HG03025 (cell line): Measurements from ENCODE around the gene PPP1R10.

Source experiments
- ATAC-seq: cut with Tn5 transposase; IDR thresholded peaks from one replicate; pipeline ENCODE4 v1.9.1; 2021; ENCODE audit warnings: mild to moderate bottlenecking, moderate library complexity; ENCODE audit not compliant: unreplicated experiment, low FRiP score

PPP1R10 gene

DNA sequence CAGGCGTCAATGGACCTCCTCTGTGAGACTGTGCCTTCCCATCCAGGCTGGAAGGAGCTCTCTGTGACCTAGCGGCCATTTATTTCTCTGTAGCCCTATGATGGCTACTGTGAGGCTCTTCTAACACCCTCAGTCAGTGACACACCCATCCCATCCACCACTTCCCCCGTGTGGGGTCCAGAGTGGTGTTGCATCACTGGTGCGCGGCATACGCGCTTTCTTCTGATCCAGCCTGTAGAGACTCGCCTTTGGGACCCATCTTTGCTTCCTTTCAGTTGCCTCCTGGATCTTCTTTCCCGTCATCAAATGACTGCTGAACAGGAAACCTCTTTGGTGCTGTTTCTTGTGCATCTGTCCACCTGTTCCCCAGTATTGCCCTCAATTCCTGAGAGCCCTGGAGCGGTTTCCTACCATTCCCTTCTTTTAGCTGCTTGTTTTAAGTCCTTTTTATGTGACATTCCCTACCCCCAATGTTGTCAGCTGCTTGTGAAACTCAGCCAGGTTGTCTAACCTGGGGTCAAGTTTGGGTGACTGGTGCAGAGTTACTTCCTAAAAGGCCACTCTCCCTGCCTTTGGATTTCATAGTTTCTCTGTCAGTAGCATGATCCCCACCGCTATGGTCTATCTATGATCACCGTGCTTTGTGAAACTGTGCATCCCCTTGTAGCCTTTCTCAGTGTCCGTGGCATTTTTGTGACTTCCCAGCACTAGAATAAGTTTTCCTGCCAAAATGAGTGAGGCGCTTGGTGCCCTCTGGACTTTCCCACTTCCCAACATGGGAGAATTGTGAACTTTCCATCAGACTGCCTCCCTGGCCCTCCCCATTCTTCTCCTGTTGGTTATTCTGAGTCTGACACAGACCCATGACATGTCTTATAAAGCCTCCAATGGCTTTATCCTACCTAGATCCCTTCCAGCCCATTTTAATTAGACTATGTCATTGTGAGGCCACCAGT lies 54.3 kb downstream of the PPP1R10 start:
- ATAC-seq = no peak

DNA sequence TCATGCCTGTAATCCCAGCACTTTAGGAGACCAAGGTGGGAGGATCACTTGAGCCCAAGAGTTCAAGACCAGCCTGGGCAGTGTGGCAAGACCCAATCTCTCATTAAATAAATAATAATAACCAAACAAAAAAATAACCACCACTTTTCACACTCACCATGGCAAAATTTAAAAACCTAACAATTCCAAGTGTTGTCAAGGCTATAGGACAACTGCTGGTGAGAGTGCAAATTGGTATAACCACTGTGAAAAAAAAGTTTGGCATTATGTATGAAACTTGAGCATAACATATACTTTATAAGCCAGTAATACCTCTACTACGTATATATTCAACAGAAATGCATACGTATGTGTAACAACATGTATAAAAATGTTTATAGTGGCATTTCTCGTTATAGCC lies 56.1 kb downstream of the PPP1R10 start:
- ATAC-seq = no peak

GRCh38 chr6:30557683-30557981 lies 59.4 kb downstream of the PPP1R10 start:
- ATAC-seq = no peak

DNA sequence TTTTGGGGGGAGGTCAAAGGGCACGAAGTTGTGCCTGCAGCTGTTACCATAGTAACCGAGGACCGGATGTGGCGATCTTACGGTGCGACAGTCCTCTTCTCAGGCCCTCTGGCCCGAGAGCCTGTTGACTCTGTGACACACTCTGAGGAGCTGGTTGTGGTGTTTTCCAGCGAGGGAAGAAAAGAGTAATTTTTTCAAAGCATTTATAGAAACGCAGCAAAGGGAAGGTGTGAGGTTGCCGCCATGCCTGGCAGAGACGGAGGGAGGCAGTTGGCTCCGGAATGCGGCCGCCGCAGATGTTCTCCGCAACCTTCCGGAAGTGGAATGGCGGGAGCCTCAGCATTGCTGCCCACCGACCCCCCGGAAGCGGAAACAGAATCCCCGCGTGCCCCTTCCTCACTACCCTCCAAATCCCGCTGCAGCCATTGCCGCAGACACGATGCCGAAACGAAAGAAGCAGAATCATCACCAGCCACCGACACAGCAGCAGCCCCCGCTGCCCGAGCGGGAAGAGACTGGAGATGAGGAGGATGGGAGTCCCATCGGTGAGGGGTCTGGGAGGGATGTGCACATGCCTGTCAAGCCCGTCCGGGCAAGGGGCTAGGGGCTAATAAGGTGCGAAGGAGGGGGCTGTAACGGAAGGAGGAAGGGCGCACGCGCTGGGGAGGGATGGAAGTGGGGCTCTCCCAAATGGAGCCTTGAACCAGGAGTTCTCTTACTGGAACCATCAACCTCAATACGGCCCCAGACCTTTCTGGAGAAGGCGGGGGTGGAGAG lies 59.9 kb downstream of the PPP1R10 start, which contains the start of gene PRR3:
Gene PRR3 (plus strand): TSS at position 390 of the 777 bp plus-strand sequence. CDS start 50 bp downstream, at position 440.
- ATAC-seq = peak; percentile 42

DNA sequence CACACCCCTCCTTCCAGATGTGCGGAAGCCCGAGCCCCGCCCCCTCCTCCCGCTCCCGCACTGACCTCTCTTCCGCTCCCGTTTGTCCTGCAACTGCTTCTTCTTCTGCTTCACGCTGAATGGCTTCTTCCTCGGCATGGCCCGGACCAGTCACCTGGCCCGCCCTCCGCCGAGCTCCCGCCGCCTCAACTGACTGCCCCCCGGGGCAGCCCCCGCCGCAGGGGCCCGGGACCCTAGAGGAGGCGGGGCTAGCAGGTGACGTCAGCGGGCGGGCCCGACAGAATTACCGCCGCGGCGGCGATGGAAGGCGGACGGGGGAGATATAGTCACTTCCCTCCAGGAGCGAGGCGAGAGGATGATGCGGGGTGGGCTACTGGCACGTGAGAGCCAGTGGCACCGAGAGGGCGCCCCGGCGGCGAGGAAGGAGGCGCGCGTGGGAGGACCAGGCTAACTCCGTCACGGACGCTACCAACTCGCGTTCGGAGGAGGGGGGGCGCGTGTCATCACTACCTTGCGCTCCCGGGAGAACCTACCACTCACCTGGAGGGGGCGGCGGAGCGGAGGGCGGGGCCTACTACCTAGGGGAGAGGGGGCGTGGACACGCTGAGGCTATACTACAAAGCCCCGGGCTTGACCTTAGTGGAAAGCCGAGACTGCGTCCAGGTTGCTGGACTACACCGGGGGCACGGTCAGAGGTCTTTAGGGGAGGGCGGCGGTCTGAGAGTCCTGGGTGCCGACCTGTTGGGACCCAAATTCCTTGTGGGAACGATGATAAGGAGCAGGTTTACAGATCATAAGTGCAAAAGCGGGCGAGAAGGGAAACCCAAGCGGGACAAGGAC lies 60.8 kb downstream of the PPP1R10 start, which contains the start of gene GNL1:
Gene GNL1 (minus strand): TSS at position 424 of the 840 bp plus-strand sequence. CDS start 286 bp downstream, at position 138.
- peak; percentile 85 for ATAC-seq

GRCh38 chr6:30555816-30556065 lies 61.3 kb downstream of the PPP1R10 start:
- peak; percentile 5 for ATAC-seq

- no peak for ATAC-seq
Measured at GRCh38 chr6:30554962-30555815, 61.9 kb downstream of the PPP1R10 start.

DNA sequence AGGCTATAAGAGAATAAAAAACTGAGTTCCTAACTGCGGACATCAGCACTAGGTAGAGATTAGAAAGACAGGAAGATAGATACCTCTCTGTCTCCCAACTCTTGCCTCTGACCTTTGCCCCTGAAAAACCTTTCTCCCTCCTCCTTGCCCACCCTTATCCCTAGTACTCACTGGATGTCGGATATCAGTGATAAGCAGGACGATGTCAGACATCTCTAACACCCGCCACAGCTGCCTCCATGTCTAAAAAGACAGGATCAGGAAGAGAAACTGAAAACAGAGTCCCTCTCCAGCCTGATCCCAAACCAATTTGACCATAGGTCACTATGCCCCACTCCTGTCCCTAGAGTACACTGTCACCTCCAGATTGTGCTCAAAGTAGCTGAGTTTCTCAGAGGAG lies 62.6 kb downstream of the PPP1R10 start:
- no peak for ATAC-seq
